Measurements from ENCODE around the gene PRKCA. TPM values are rescaled to one million over a fixed set of nuclear protein-coding genes. Genes with fewer than 3 reads are reported as not detected.

The PRKCA gene
- total RNA-seq, 1 donor from 2014 or later = 16.4 TPM

GRCh38 chr17:66430846-66431795 is 128.7 kb downstream of the PRKCA start:
- H3K27ac Mint-ChIP-seq = no peak overlapping the region
- peaks cover 3% of the 10 kb centered on the region for H3K9me3 Mint-ChIP-seq (ENCODE audit: low read depth)
- H3K36me3 Mint-ChIP-seq (ENCODE audit: insufficient read depth) = peaks cover 2% of the 10 kb centered on the region
- no peak overlapping the region for H3K4me3 Mint-ChIP-seq (ENCODE audit: low read depth)
- H3K27me3 Mint-ChIP-seq = no peaks in the 10 kb centered on the region
- DNase-seq (ENCODE audit: low spot score, unreplicated experiment) = no peak
- peaks cover 7% of the 10 kb centered on the region for H3K4me1 Mint-ChIP-seq (ENCODE audit: low read depth)
- TF ChIP-seq, protein P1, sequence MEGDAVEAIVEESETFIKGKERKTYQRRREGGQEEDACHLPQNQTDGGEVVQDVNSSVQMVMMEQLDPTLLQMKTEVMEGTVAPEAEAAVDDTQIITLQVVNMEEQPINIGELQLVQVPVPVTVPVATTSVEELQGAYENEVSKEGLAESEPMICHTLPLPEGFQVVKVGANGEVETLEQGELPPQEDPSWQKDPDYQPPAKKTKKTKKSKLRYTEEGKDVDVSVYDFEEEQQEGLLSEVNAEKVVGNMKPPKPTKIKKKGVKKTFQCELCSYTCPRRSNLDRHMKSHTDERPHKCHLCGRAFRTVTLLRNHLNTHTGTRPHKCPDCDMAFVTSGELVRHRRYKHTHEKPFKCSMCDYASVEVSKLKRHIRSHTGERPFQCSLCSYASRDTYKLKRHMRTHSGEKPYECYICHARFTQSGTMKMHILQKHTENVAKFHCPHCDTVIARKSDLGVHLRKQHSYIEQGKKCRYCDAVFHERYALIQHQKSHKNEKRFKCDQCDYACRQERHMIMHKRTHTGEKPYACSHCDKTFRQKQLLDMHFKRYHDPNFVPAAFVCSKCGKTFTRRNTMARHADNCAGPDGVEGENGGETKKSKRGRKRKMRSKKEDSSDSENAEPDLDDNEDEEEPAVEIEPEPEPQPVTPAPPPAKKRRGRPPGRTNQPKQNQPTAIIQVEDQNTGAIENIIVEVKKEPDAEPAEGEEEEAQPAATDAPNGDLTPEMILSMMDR (IDR thresholded peaks at IDR 0.05; ENCODE audit: unreplicated experiment) = no peak

DNA sequence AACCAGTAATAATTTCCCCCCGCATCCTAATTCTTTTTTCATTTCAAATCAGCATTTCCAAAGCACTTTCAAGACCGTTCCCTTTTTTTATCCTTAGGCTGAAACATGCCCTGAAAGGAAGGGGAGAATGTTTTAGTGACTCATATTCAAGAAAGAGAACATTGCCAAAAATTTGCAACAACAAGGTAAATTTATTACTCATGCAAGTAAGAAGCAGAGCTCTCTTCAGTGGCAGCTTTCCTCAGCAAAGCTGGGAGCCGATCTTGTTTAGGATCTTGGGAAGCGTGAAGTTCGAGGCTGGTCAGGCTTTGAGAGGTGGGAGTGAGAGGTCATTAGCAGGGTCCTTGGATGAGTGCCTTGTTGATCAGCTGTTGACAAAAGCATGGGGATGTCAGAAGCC is 129.5 kb downstream of the PRKCA start:
- Mint-ChIP-seq H3K36me3 (ENCODE audit: insufficient read depth) (no peaks in the 10 kb centered on the region), H3K9me3 (ENCODE audit: low read depth) (no peaks in the 10 kb centered on the region), H3K4me3 (ENCODE audit: low read depth) (no peak overlapping the region), H3K27me3 (no peaks in the 10 kb centered on the region), H3K27ac (no peak overlapping the region), H3K4me1 (ENCODE audit: low read depth) (peaks cover 7% of the 10 kb centered on the region)
- no peak for DNase-seq (ENCODE audit: low spot score, unreplicated experiment)
- TF ChIP-seq, protein P1 (IDR thresholded peaks at IDR 0.05; ENCODE audit: unreplicated experiment) = no peak

- H3K4me3 Mint-ChIP-seq (ENCODE audit: low read depth) = no peak overlapping the region
- peaks cover 5% of the 10 kb centered on the region for H3K4me1 Mint-ChIP-seq (ENCODE audit: low read depth)
- DNase-seq (ENCODE audit: low spot score, unreplicated experiment) = no peak
- TF ChIP-seq, protein P1 (IDR thresholded peaks at IDR 0.05; ENCODE audit: unreplicated experiment) = no peak
- H3K27me3 Mint-ChIP-seq = no peaks in the 10 kb centered on the region
- no peak overlapping the region for H3K27ac Mint-ChIP-seq
- no peaks in the 10 kb centered on the region for H3K9me3 Mint-ChIP-seq (ENCODE audit: low read depth)
- no peaks in the 10 kb centered on the region for H3K36me3 Mint-ChIP-seq (ENCODE audit: insufficient read depth)
Observed at GRCh38 chr17:66432411-66432957, 130.1 kb downstream of the PRKCA start.

DNA sequence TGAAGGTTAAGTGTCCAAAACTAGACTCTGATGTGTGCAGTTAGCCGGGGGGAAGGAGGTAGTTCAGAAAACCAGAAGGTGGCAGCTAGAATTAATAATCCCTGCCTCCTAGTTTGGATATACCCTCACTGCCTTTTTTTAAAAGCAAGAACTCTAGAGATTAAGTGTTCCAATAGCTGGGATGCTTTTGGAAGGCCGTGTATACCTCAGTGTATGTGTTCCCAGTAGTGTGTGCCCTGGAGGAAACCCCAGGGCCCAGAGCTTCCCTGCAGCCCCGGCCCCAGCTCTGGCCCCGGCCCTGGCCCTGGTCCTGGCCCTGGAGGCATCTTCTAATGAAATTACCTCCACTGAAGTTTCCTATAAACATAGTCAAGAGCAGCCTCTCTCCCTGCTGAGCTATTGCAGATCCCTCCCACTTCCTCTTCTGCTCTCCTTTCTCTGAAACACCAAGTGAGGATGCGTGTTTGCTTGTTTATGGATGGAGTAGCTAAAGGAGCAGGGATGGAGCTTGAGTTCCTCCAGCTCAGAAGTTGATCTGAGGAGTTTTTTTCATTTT is 130.7 kb downstream of the PRKCA start:
- no peak overlapping the region for H3K4me3 Mint-ChIP-seq (ENCODE audit: low read depth)
- no peak for DNase-seq (ENCODE audit: low spot score, unreplicated experiment)
- peaks cover under 1% of the 10 kb centered on the region for H3K4me1 Mint-ChIP-seq (ENCODE audit: low read depth)
- TF ChIP-seq, protein P1 (IDR thresholded peaks at IDR 0.05; ENCODE audit: unreplicated experiment) = no peak
- H3K27ac Mint-ChIP-seq = no peak overlapping the region
- no peaks in the 10 kb centered on the region for H3K9me3 Mint-ChIP-seq (ENCODE audit: low read depth)
- H3K36me3 Mint-ChIP-seq (ENCODE audit: insufficient read depth) = no peaks in the 10 kb centered on the region
- H3K27me3 Mint-ChIP-seq = no peaks in the 10 kb centered on the region

GRCh38 chr17:66435182-66435581 is 132.8 kb downstream of the PRKCA start:
- Mint-ChIP-seq H3K27me3 (no peaks in the 10 kb centered on the region), H3K36me3 (ENCODE audit: insufficient read depth) (no peaks in the 10 kb centered on the region), H3K4me3 (ENCODE audit: low read depth) (no peak overlapping the region), H3K4me1 (ENCODE audit: low read depth) (no peaks in the 10 kb centered on the region), H3K9me3 (ENCODE audit: low read depth) (no peaks in the 10 kb centered on the region), H3K27ac (no peak overlapping the region)
- TF ChIP-seq, protein P1 (IDR thresholded peaks at IDR 0.05; ENCODE audit: unreplicated experiment) = no peak
- DNase-seq (ENCODE audit: low spot score, unreplicated experiment) = no peak

Data from progenitor cell of endocrine pancreas (in vitro differentiated cells).